Renal pelvis (tissue), 4 donors: ENCODE results near the gene ZNF273. TPM values are rescaled to one million over a fixed set of nuclear protein-coding genes. Genes with fewer than 3 reads are reported as not detected.
A peak's percentile ranks its signal among the peaks of the same experiment; 100 is the strongest.
"Not testable (repeated sequence)": the region's sequence is repeated elsewhere in the genome, so short reads cannot be mapped to it uniquely, and the experiment has no call there.

Source experiments
- DNase-seq: peaks from one replicate; pipeline ENCODE4 v3.0.0-alpha.2; 2013
- polyA plus RNA-seq, 3 donors: library from polyadenylated mRNA; unstranded; fragments of 120-200 nt; gene quantifications; one replicate each; pipeline ENCODE4 v1.2.1, GENCODE V29; 2013; ENCODE audit not compliant: insufficient read length in 3 of 3

The ZNF273 gene
- polyA plus RNA-seq, 3 donors, result 7.8 to 10.8 (median 10.4) TPM

GRCh38 chr7:64944667-64945502 lies 41.8 kb downstream of the ZNF273 start:
- not testable (repeated sequence) for DNase-seq

DNA sequence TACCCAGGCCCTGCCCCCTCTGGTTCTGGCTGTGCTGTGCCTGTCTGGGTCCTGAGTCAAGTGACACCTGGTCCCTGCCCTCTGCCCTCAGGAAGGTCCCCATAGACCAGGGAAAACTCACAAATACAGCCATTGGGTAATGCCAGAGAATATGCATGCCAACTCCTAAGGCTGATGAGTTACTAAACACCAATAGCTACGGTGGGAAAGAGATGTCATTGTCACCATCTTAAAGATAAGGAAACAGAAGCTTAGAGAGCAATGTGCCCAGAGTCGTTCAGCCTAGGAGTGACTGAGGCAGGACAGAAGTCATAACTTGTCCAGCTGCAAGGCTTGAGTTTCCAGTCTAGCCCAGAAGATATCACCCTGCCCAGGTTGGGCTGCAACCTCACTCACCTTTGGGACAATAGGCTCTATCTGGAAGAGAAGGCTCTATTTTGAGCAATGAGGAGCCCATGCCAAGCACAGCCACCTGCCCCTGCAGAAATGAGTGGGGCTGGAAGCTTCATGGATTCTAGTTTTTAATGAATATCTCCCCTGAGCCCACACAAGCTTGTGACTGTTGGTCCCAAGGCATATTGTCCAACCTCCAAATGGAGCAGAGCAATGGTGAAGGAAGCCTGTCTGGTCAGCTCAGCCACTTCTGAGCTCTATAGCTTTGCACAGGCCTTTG lies 42.6 kb downstream of the ZNF273 start:
- DNase-seq, result no peak

DNA sequence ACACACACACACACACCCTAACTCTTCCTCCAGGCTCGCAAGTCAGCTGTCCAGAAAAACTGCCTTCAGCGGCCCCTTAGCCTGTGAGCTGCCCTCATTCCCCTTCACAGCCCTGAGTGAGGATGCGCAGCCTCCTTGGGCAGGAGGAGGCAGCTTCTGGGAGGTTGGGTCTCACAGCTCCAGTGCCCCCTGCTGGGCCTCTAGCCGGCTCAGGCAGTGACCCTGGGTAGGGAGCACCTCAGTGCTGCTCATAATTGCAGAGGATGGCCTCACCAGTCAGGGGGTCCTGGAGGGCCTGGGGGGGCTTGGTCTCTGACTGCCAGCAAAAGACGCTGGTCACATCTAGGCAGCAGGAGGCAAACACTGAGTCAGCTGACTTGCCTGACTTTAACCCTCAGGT lies 43.7 kb downstream of the ZNF273 start:
- DNase-seq, result peak; percentile 10

DNA sequence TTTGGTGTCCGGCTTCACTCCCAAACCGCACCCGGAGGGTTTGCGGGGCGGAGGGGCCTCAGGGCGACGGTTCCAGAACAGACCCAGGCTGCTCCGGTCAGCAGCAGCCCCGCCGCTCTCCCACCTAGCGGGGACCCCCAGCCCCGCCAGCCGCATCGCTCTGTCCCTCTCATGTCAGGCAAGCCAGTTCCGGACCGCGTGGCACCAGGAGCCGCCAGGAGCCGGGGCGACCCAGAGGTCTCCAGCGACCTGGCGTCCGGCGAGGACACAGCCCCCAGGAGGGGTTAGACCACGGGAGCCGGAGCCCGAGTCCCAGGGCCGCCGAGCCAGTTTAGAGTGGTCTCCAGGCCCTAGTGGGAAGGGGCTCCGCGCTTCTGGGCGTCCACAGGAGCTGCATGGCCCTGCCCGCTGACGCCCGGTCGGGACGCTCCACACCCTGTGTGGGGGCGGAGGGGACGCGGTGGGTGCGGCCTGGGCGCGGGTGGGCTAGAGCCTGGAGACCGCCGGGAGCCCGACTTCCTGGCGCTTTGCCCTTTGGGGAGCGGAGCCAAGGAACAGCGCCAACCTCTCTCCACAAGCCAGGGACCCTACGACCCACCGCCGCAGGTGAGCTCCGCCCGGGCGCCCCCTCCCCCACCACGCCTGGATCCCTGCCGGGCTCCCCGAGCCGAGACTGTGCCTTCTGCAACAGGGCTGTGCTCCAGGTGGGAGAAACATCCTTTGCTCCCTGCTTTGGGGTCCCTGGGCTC lies 44.4 kb downstream of the ZNF273 start:
- peak; percentile 7 for DNase-seq

DNA sequence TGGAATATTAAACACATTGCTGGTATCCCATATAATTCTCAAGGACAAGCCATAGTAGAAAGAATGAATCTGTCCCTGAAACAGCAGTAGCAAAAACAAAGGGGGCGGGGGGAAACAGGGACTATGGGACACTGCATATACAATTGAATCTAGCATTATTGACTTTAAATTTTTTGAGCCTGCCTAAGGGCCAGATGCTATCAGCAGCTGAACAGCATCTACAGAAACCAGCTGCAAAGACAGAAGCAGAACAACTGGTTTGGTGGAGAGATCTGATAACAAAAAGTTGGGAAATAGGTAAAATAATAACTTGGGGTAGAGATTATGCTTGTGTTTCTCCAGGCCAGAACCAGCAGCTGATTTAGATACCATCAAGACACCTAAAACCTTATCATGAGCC lies 45.7 kb downstream of the ZNF273 start:
- DNase-seq, result not testable (repeated sequence)

DNA sequence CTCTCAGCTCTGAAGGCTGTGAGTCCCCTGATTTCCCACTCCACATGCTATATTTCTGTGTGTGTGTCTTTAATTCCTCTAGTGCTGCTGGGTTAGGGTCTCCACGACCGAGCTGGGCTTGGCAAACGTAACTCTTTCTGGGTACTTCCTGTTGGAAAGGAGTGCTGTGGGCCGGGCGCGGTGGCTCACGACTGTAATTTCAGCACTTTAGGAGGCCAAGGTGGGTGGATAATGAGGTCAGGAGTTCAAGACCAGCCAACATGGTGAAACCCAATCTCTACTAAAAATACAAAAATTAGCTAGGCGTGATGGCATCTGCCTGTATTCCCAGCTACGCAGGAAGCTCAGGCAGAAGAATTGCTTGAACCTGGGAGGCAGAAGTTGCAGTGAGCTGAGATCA lies 47.6 kb downstream of the ZNF273 start:
- DNase-seq, result peak; percentile 4

DNA sequence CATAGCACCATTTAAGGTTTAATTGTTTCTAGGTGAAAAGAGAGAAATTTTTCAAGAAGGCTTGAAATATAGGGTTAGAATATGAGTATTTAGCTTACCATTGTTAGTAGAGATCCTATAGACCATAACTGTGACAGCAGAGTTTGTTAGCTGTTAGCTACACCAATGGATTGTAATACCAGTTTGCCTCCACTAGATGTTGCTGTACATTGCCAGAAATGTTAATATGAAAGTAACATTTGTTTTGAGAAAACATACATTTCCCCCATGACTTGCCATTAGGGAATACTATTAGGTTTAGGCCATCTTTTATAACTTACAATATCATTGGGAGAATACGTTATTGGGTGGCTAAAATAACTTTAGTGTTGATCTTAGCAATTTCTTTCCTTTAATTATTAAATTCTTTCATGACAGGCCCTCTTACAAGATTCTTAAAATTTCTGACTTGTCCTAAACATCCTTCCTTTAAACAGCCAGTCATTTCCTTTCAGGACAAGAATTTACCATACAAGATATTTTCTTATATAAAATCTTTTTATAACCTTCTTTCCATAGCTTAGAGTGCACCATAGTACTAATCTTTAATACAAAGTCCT lies 48.3 kb downstream of the ZNF273 start:
- peak; percentile 33 for DNase-seq

GRCh38 chr7:64959072-64959747 lies 56.1 kb downstream of the ZNF273 start:
- DNase-seq, result no peak

GRCh38 chr7:64965594-64965993 lies 62.5 kb downstream of the ZNF273 start:
- DNase-seq, result no peak

DNA sequence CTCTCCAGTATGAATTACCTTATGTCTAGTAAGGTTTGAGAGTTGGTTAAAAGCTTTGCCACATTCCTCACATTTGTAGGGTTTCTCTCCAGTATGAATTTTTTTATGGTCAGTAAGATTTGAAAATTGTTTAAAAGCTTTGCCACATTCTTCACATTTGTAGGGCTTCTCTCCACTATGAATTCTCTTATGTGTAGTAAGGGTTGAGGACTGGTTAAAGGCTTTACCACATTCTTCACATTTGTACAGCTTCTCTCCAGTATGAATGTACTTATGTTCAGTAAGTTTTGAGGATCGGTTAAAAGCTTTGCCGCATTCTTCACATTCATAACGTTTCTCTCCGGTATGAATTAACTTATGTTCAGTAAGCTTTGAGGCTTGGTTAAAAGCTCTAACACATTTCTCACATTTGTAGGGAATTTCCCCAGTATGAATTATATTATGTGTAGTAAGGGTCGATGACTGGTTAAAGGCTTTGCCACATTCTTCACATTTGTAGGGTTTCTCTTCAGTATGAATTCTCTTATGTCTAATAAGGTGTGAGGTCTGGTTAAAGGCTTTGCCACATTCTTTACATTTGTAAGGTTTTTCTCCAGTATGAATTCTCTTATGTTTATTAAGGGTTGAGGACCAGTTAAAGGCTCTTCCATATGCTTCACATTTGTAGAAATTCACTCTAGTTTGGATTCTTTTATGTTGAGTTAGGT lies 75.6 kb downstream of the ZNF273 start:
- no peak for DNase-seq

Other genes with a start within 250 kb of the ZNF273 start
- gene ZNF107, start 237.1 kb upstream of the ZNF273 start, polyA plus RNA-seq, result 10 to 100 TPM in 1 of 3 donors, 1 to 10 TPM in 2; 7.7 to 10.2 (median 9.8) TPM
- gene ZNF138, start 108.8 kb upstream of the ZNF273 start, polyA plus RNA-seq, result 10 to 100 TPM; 12.6 to 17.6 (median 17.4) TPM
- 10 to 100 TPM; 24.9 to 58.9 (median 58.3) TPM for gene ZNF117, start 87.8 kb downstream of the ZNF273 start, polyA plus RNA-seq
- gene ERV3-1, start 103.4 kb downstream of the ZNF273 start, polyA plus RNA-seq, result 10 to 100 TPM; 27.4 to 58.8 (median 48.8) TPM